ENCODE results near the gene RGMA.
"Not testable (repeated sequence)": the region's sequence is repeated elsewhere in the genome, so short reads cannot be mapped to it uniquely, and the experiment has no call there.

RGMA gene

GRCh38 chr15:93066834-93067648, 22.0 kb downstream of the RGMA start:
- no peak for DNase-seq (ENCODE audit: low read depth)

GRCh38 chr15:93066224-93066681, 22.8 kb downstream of the RGMA start:
- DNase-seq (ENCODE audit: low read depth): no peak

DNA sequence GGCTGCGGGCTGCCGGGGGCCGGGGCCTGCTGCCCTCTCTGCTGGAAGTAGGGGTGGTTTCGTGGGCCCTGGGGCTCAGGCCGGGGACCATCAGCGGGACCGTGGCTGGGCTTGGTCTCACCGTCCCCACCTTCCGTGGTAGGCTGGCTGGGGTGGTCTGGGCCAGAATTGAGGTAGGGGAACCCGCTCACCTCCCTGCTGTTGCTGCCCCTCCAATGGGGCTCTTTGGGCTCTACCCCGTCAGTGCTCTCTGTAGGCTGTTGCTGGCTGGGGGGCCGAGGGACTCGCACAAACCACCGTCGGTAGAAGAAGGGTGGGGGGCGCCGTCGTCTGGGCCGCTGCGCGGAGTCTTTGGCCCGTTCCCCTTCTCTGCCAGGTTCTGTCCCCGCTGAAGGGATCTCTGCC, 23.4 kb downstream of the RGMA start:
- no peak for DNase-seq (ENCODE audit: low read depth)

GRCh38 chr15:93063796-93064690, 25.0 kb downstream of the RGMA start:
- no peak for DNase-seq (ENCODE audit: low read depth)

DNA sequence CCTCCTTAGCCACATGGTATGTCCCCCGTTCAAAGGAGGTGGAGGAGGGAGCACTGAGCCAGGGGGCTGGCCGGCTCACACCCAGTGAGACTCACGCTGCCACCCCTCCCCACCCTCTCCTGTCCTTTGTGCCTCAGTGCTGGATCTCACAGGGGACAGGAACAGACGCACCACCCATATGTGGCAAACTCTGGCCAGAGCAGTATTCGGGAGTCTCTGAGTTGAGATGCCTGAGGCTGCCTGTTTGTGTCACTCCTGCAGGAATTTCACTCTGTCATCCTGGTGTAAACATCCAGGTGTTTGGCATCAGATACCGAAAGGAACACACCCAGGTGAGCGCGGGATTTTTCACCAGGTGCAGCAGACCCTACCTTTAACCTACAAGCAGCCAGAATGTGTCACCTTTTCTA, 25.7 kb downstream of the RGMA start:
- no peak for DNase-seq (ENCODE audit: low read depth)

DNA sequence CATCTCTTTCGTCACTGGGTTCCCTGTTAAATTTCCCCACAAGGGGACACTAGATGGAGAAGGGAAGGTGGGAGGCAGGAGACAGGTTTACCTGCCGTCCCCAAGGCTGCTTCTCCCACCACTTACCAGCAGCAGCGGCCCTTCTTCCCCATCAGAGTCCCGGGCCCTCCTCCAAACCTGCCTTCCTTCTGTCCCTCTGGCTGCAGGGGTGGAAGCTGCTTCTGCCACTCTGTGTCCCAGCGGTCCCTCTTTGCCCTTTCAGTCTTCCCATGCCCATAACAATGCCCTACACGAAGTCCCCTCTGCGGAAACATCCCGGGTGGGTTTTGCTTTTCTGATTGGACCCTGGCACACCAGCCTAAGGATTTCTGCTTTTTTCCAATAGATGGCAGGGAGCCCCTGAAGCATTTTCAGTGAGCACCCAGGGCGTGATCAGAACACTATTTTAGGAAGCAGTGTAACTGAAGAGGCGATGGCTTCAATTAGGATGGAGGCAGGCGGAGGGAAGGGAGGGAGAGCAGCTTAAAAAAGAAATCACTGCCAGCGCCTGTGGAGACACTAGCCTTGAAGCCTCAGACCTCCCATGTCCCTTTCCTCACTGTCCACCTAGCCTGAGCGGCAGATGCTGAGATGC, 26.3 kb downstream of the RGMA start:
- not testable (repeated sequence) for DNase-seq (ENCODE audit: low read depth)

DNA sequence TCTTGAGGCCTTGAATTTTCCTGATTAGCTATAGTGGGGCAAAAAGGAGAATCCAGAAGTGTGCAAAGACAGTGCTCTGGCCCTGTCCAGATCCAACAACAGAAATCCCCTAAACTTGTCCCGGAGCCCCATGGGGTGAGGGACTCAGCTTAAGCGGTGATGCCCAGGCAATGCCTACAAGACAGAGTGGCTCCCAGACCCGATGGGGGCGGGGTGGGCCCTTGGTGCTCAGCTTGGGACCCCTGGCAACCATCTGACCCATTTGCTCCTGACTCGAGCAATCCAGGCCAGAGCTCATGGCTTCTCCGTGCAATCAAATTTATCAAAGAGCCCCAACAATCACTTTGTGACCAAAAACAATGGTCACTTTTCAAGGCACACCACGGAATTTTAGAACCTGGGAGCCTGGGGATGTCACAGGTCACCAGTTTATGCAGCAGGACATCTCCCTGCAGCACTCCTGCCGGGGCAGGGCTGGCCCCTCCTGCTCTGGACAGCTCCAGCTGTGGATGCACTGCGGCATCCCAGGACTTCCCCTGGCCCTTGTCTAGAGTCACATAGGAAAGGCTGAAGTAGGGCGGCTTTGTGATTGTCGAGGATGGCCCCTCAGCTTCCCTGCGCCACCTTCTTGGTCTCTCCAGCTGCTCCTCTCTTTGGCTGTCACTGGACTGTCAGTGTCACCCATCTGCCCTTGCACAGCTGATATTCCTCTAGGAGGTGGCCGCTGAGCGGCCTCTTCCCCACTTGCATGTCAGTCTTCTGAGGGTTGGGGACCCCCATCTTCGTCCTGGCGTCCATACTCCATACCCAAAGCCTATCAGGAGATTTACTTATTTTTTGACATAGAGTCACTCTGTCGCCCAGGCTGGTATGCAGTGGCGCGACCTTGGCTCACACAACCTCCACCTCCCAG, 28.4 kb downstream of the RGMA start:
- no peak for DNase-seq (ENCODE audit: low read depth)

GRCh38 chr15:93059442-93059841, 29.6 kb downstream of the RGMA start:
- DNase-seq (ENCODE audit: low read depth): no peak

DNA sequence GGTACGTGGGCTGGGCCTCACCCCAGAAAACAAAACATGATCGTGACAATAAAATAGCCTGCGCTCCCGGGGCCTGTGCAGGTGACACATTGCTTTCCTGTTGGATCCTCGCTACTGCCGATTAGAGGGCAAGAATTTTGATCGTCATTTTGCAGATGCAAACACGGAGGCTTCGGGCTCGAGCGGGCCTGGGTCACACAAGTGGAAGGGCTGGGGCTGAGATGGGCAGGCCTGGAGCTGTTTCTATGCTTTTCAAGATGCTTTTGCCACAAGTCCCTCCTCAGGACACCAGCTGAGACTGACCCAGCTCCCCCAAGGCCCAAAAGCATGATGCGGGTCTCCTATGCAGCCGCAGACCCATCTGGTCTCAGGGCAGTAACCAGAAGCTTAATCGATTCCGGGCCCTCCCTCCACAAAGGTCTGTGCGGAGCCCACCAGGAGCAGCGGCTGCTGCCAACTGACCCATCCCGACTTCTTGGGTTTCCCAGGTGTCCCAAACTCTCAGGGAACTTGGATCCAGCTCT, 30.0 kb downstream of the RGMA start:
- no peak for DNase-seq (ENCODE audit: low read depth)

DNA sequence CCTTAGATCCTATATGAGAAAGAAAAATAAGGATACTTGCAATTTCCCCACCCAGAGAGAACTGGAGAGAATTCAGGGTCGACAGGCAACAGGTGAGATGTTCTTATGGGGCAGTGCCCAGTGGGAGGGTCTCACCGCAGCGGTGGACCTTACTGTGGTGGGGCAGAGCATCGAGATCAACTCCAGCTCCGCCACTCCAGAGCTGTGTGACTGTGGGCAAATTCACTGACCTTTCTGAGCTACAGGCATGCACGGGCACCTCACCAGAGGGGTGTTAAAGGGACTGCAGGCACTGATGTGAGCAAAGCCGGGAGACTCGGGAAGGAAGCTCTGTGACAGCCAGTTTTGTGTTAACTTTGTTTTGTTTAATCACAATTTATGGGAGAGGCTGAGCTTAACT, 30.9 kb downstream of the RGMA start:
- DNase-seq (ENCODE audit: low read depth): no peak

DNA sequence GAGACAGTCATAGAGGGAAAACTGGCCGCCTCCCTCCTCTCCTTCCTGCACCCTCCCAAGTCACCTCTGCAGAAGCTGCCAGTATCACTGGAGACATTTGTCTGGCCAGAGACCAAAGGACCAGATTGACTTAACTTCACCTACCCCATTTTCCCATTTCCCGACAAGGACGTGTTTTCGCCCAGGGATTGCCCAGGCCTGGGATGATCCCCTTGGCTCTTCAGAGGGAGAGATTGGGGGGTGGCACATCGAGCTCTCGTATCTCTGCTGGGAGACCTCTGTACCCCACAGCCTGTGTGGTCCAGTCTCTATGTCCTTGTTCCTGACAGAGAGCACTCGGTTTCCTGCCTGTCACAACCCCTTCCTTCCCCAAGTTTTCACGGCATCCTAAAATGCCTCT, 31.4 kb downstream of the RGMA start:
- DNase-seq (ENCODE audit: low read depth): no peak

GRCh38 chr15:93056836-93057235, 32.2 kb downstream of the RGMA start:
- DNase-seq (ENCODE audit: low read depth): no peak

- DNase-seq (ENCODE audit: low read depth): no peak
Measured at GRCh38 chr15:93055211-93055610, 33.8 kb downstream of the RGMA start.

DNA sequence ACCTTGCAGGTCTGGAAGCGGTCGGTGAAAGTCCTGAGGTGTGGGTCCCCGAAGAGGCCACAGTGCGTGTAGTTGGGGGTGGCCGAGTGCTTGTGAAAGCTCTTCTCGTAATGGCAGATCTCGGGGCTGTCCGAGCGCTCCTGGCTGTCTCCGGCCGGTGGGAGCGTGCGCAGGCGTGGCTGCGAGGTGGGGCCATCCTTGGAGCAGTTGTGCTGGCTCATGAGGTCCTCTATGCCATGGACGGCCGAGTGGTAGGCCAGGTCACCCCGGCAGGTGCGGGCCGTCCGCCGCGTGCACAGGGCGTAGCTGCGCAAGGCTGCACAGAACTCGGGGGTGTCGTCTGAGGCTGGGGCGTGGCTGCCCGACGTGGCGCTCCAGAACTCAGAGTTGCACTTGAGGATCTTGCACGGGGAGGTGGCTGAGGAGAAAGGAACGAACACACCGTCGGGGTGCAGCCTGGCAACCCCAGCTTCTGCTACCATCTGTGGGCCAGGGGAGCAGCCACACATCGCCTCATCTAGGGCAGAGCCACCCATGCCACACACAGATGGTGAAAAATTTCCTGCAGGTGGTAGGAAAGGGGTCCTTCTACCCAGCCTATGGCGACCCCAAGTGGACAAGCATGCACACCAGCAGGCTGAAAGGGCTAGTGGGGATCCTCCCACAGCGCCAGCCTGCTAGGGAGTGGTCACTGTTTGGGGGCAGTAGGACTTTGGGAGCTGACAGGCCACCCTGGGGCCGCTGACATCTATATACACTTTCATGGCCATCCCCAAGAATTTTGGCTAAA, 36.7 kb downstream of the RGMA start:
- no peak for DNase-seq (ENCODE audit: low read depth)

DNA sequence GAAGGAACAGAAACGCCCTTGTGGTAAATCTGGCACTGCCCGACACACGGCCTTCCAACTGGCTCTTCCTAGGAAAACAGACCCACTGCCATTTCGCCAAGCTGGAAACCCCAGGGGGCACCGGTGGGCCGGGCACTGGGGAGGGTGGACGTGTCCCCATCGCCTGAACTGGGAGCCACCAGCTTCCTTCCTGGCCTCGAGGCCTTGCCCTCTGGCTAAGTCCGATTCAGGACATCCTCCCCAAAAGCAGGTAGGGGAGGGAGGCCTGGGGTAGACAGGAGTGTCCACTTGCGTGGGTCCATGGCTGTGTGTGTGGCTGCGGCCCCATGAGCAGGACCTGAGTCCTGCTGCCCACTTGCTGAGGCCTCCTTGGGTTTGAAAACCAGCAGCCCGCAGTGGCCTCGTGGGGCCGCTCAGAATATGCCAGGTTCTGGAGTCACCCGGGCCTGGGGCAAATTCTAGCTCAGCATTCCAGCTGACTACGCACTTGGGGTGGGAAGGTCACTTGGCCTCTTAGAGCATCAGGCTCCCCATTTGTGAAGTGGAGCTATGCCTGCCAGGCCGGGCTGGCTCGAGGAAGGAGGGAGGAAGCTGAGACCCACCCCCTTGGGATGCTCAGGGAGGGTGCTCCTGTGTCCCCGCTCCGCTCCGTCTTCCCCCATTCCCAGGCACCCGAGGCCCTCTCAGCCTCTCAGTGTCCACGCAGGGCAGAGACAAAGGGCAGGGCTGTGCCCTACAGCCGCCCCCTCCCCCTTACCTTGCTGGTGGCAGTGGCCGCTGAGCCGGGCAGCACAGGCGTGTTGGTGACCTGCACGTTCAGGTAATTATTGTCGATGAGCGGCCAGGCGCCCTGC, 37.5 kb downstream of the RGMA start:
- no peak for DNase-seq (ENCODE audit: low read depth)

- DNase-seq (ENCODE audit: low read depth): no peak
Measured at GRCh38 chr15:93050648-93051047, 38.4 kb downstream of the RGMA start.

DNA sequence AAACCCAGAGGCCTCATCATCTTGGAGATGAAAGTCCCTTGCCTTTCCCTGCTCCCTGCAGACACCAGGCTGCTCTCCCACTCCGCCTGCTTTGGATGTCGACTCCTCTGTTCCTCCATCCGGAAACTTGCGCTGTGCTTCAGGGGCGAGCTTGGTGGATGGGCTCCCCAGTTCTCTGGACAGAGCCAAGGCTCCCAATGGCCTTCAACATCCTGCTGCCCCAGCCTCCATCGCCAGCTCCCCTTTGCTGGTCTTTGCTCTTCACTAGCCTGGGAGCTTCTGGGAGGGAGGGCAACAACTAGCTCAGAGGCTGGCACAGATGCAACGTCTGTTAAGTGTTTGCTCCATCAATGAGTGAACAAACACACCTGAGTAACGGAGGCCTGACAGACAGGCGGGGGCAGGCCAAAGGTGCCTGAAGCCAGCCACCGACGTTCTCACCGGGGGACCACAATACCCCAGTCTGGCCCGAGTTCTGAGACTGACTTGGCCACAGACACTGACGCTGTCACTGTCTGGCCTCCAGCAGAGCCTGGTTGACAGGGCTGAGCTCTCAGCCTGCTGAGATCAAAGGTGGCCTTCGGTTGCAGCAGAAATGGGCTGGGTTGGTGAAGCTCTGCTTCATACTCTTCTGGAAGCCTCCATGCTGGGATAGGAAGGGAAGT, 39.0 kb downstream of the RGMA start:
- no peak for DNase-seq (ENCODE audit: low read depth)

DNA sequence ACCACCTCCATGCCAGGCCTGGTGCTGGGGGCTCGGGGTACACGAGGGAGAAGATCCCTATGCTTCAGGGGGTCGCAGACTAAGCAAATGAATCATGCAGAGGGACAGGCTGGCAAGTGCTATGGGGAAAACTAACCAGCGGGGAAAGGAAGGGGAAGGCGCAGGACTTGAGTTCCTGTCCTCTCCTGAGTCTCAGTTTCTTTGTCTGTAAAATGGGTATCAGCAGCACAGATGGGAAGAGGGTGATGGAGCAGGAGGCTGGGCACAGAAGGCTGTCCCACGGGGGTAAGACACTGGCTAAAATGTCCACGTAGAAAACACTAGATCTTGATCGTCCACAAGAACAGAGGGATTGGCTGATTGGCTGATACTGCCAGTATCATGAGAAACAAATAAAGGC, 39.8 kb downstream of the RGMA start:
- DNase-seq (ENCODE audit: low read depth): no peak

GRCh38 chr15:93048759-93049161, 40.3 kb downstream of the RGMA start:
- no peak for DNase-seq (ENCODE audit: low read depth)
